B cell (primary cell): Measurements from ENCODE around the gene USP7. TPM values are rescaled to one million over a fixed set of nuclear protein-coding genes. Genes with fewer than 3 reads are reported as not detected.

Source experiments
- ATAC-seq: fragments of 200-7000 bp; cut with Tn5 transposase; one replicate; pipeline ENCODE4 v1.10.0; 2021; ENCODE audit warnings: low read depth, mild to moderate bottlenecking, moderate number of reproducible peaks, moderate library complexity
- CTCF ChIA-PET: fragments of 350-600 bp; sonication (Branson Sonifier 250); formaldehyde crosslinking; loops from one replicate; lab custom pipeline; 2021; ENCODE audit warnings: antibody characterized with exemption, inconsistent platforms; lab: Charles Lee
- POLR2A ChIA-PET: fragments of 350-600 bp; sonication (Branson Sonifier 250); formaldehyde crosslinking; loops from one replicate; lab custom pipeline; 2021; ENCODE audit warnings: antibody characterized with exemption; lab: Charles Lee
- DNase-seq: peaks from one replicate; pipeline ENCODE4 v3.0.0; 2013
- H2AFZ ChIP-seq: 2 replicates; pipeline ENCODE4 v1.6.1; 2012; ENCODE audit warnings: mild to moderate bottlenecking, low read depth, low read length; ENCODE audit not compliant: insufficient read depth, poor library complexity, severe bottlenecking
- H3K27ac ChIP-seq, 2 donors: 1 replicate in 1 of 2; 2 replicates in 1 of 2; pipeline ENCODE4 v1.5.1; 2012 to 2013; ENCODE audit warnings: low read length in 2 of 2, mild to moderate bottlenecking in 2 of 2, moderate library complexity in 1 of 2
- H3K27me3 ChIP-seq, 4 experiments: fragments of 200-600 bp in 1 of 4; sonication (generic) in 1 of 4; replicated peaks in 1 of 4; 1 replicate in 2 of 4; 2 replicates in 2 of 4; pipeline versions ENCODE4 v1.6.1 to v1.7.0; 2013 to 2016; ENCODE audit warnings: low read length in 3 of 4, mild to moderate bottlenecking in 2 of 4, mixed read lengths in 1 of 4, moderate library complexity in 1 of 4; ENCODE audit not compliant: insufficient read depth in 4 of 4, control insufficient read depth in 3 of 4; ENCODE audit errors: control extremely low read depth in 1 of 4
- H3K36me3 ChIP-seq, 2 experiments: replicated peaks in 1 of 2; 1 replicate in 1 of 2; 2 replicates in 1 of 2; pipeline versions ENCODE4 v1.6.1 to v1.7.1; 2013; ENCODE audit warnings: low read length in 1 of 2; ENCODE audit not compliant: insufficient read depth in 2 of 2, control insufficient read depth in 1 of 2; ENCODE audit errors: control extremely low read depth in 1 of 2, extremely low read depth in 1 of 2
- H3K4me1 ChIP-seq, 2 donors: fragments of 200-600 bp in 1 of 2; sonication (generic) in 1 of 2; 1 replicate in 1 of 2; 2 replicates in 1 of 2; pipeline versions ENCODE4 v1.5.1 to v1.6.1; 2013 to 2017; ENCODE audit warnings: low read length in 2 of 2; ENCODE audit not compliant: control insufficient read depth in 2 of 2, insufficient read depth in 2 of 2
- H3K4me2 ChIP-seq: replicated peaks from 2 replicates; pipeline ENCODE3; 2012; ENCODE audit warnings: mild to moderate bottlenecking, low read depth, low read length; ENCODE audit not compliant: poor library complexity, severe bottlenecking
- H3K4me3 ChIP-seq, 5 experiments: fragments of 200-600 bp in 1 of 5; sonication (generic) in 1 of 5; 1 replicate in 3 of 5; 2 replicates in 2 of 5; pipeline versions ENCODE4 v1.5.1 to v1.7.0; 2011 to 2016; ENCODE audit warnings: low read length in 4 of 5, mild to moderate bottlenecking in 4 of 5, low read depth in 2 of 5, control low read depth in 1 of 5, moderate library complexity in 1 of 5; ENCODE audit not compliant: insufficient read depth in 1 of 5; ENCODE audit errors: control extremely low read depth in 1 of 5, extremely low read depth in 1 of 5
- H3K79me2 ChIP-seq: fragments of 200-600 bp; sonication (generic); one replicate; pipeline ENCODE4 v1.6.0; 2016; ENCODE audit warnings: low read length; ENCODE audit not compliant: control insufficient read depth, insufficient read depth
- H3K9ac ChIP-seq: fragments of 200-600 bp; sonication (generic); 2 replicates; pipeline ENCODE4 v1.6.1; 2017; ENCODE audit warnings: mild to moderate bottlenecking, low read length, moderate library complexity
- H3K9me3 ChIP-seq, 3 donors: one replicate each; pipeline versions ENCODE4 v1.6.1 to v1.7.1; 2013; ENCODE audit warnings: low read length in 2 of 3; ENCODE audit not compliant: control insufficient read depth in 2 of 3, insufficient read depth in 1 of 3; ENCODE audit errors: control extremely low read depth in 1 of 3
- H4K20me1 ChIP-seq: 2 replicates; pipeline ENCODE4 v1.6.0; 2012; ENCODE audit warnings: mild to moderate bottlenecking, low read length; ENCODE audit not compliant: insufficient read depth, control insufficient read depth, poor library complexity, severe bottlenecking
- H3K27ac Mint-ChIP-seq: one replicate; pipeline ENCODE4 v1.8.0; 2021; ENCODE audit warnings: mixed read lengths
- H3K27me3 Mint-ChIP-seq: one replicate; pipeline ENCODE4 v1.8.0; 2021; ENCODE audit warnings: mixed read lengths
- H3K4me1 Mint-ChIP-seq: one replicate; pipeline ENCODE4 v1.8.0; 2021; ENCODE audit warnings: mixed read lengths
- H3K4me3 Mint-ChIP-seq: one replicate; pipeline ENCODE4 v1.8.0; 2021; ENCODE audit warnings: mixed read lengths
- H3K9me3 Mint-ChIP-seq: one replicate; pipeline ENCODE4 v1.8.0; 2022; ENCODE audit warnings: mixed read lengths; ENCODE audit not compliant: insufficient read depth
- EZH2 ChIP-seq: IDR thresholded peaks from 2 replicates; pipeline ENCODE4 v1.6.1; 2012; ENCODE audit warnings: borderline replicate concordance, low read depth, mild to moderate bottlenecking, moderate library complexity, low read length; ENCODE audit not compliant: insufficient read depth, poor library complexity, severe bottlenecking
- WGBS: methylation state at CpG from one replicate; pipeline ENCODE4 v1.1.5; 2013; ENCODE audit warnings: missing lambda C conversion rate; ENCODE audit not compliant: insufficient coverage; 5-methylcytosine and 5-hydroxymethylcytosine counted together
- intact Hi-C: fragments of 100-400 bp; cut with micrococcal nuclease; formaldehyde crosslinking; loops from one replicate; pipeline ENCODE4 v1.10.0; 2022
- polyA plus RNA-seq: library from polyadenylated mRNA; depleted of rRNA; stranded (reverse); fragments of >200 nt; gene quantifications from 2 replicates; pipeline ENCODE4 v1.2.3, GENCODE V29; 2012
- total RNA-seq, 2 donors: library from RNA; stranded (reverse); fragments of 120-200 nt in 1 of 2; gene quantifications; 1 replicate in 1 of 2; 2 replicates in 1 of 2; pipeline versions ENCODE4 v1.2.3 to v1.2.4, GENCODE V29; 2013 to 2022
- TF ChIP-seq, protein P1 (sequence below): fragments of 200-600 bp; IDR thresholded peaks from one replicate; pipeline ENCODE4 v1.8.0; 2022; ENCODE audit warnings: antibody characterized with exemption, mild to moderate bottlenecking

Gene USP7
- total and polyA plus RNA-seq, 2 donors (not counting 1 experiment from before 2014, with no cell fraction given) = 27.4 to 223 TPM

DNA sequence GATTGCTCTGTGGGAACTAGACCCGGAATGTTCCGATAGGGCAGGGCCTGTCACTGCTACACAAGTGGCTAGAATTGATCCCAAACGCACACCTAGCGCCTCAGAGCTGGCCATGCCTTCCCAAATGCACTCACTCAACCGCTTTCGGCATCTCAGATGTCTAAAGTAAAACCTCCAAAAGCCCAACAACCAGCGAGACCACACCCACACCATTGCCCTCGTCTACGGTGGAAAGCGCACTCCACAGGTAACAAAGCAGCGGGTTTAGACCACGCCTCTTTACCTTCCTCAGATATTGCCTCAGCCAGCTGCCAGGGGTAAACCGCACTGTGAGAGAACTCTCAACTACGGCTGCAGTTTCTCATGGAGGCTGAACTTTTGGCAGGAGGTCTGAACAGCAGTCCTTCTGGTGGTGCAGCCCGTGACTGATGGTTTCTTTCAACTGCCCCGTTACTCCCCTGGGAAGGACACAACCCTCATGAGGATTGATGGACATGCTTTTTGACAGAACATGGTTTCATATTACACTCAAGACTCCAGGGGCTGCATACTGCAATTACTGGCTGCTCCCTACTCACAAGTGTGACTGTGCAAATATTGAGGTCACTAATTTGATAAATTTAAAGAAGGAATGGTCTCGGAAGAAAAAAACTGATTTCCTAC is 34.5 kb downstream of the USP7 start:
- no peak for DNase-seq
- no peaks in the 10 kb centered on the region for H3K9me3 Mint-ChIP-seq
- no peak overlapping the region for H3K27ac Mint-ChIP-seq
- no peaks in the 10 kb centered on the region for H3K27me3 ChIP-seq
- WGBS = 77% methylated on average over 15 of the region's 17 CpGs
- ChIA-PET CTCF (interaction anchor here (0.7 kb wide), 1 partner anchor 23 kb away, joined by 3 read pairs; no protein-coding TSS in a partner anchor), POLR2A (no interaction called here)
- H3K4me3 Mint-ChIP-seq = no peak overlapping the region
- ATAC-seq = peak; percentile 43
- intact Hi-C loops = loop anchor here (5.0 kb wide), 1 partner anchor 33 kb away; the partner anchor contains the start of gene USP7
- no peaks in the 10 kb centered on the region for H3K27me3 Mint-ChIP-seq
- H3K4me1 ChIP-seq = peaks cover 12 to 19% of the 10 kb centered on the region in 2 donors
- no peak overlapping the region for H3K27ac ChIP-seq
- TF ChIP-seq, protein P1, sequence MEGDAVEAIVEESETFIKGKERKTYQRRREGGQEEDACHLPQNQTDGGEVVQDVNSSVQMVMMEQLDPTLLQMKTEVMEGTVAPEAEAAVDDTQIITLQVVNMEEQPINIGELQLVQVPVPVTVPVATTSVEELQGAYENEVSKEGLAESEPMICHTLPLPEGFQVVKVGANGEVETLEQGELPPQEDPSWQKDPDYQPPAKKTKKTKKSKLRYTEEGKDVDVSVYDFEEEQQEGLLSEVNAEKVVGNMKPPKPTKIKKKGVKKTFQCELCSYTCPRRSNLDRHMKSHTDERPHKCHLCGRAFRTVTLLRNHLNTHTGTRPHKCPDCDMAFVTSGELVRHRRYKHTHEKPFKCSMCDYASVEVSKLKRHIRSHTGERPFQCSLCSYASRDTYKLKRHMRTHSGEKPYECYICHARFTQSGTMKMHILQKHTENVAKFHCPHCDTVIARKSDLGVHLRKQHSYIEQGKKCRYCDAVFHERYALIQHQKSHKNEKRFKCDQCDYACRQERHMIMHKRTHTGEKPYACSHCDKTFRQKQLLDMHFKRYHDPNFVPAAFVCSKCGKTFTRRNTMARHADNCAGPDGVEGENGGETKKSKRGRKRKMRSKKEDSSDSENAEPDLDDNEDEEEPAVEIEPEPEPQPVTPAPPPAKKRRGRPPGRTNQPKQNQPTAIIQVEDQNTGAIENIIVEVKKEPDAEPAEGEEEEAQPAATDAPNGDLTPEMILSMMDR = no peak
- TF ChIP-seq EZH2 = no peak
- H3K4me1 Mint-ChIP-seq = peaks cover 61% of the 10 kb centered on the region
- no peak overlapping the region for H3K4me2 ChIP-seq
- peaks cover 100% of the 10 kb centered on the region for H4K20me1 ChIP-seq
- peaks cover 16 to 39% of the 10 kb centered on the region in 2 experiments for H3K36me3 ChIP-seq
- no peaks in the 10 kb centered on the region for H3K9me3 ChIP-seq
- no peak overlapping the region for H3K9ac ChIP-seq
- H3K79me2 ChIP-seq = peaks cover 99% of the 10 kb centered on the region
- H3K4me3 ChIP-seq = no peak overlapping the region
- no peak overlapping the region for H2AFZ ChIP-seq

DNA sequence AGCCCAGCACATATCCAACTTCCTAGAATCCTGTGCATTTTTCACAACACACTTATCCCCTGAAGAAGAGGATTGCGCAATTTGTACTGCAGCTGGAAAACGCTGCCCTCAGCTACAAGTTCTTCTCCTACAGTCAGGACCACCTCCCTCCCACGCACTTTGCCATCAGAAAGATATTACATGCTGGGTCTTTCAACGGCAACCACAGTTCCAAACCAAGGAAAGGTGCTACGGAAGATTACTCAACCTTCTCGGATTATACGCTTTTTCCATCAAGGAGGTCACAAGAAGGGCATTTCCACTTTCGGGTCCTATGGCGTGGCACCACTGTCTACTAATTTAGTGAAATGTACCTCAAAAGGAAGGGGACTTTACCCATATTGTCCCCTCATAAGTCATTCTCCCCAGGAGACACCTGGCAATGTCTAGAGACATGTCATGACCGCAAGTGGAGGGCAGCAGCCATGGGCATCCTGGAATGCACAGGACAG is 35.2 kb downstream of the USP7 start:
- peaks cover 12 to 21% of the 10 kb centered on the region in 2 donors for H3K4me1 ChIP-seq
- 63% methylated on average over 8 of the region's 10 CpGs for WGBS
- H3K4me3 Mint-ChIP-seq = no peak overlapping the region
- no peak overlapping the region for H3K4me3 ChIP-seq
- no peaks in the 10 kb centered on the region for H3K9me3 ChIP-seq
- no peak overlapping the region for H3K27ac ChIP-seq
- no peak overlapping the region for H3K27ac Mint-ChIP-seq
- H3K9ac ChIP-seq = no peak overlapping the region
- no peaks in the 10 kb centered on the region for H3K9me3 Mint-ChIP-seq
- H3K4me2 ChIP-seq = no peak overlapping the region
- POLR2A ChIA-PET = no interaction called here
- peaks cover 59% of the 10 kb centered on the region for H3K4me1 Mint-ChIP-seq
- H4K20me1 ChIP-seq = peaks cover 100% of the 10 kb centered on the region
- DNase-seq = no peak
- peaks cover 99% of the 10 kb centered on the region for H3K79me2 ChIP-seq
- H3K27me3 Mint-ChIP-seq = no peaks in the 10 kb centered on the region
- peaks cover 16 to 46% of the 10 kb centered on the region in 2 experiments for H3K36me3 ChIP-seq
- CTCF ChIA-PET = interaction anchor here (1.4 kb wide), 1 partner anchor 8 kb away, joined by 4 read pairs; no protein-coding TSS in a partner anchor
- H3K27me3 ChIP-seq = no peaks in the 10 kb centered on the region
- ATAC-seq = no peak
- TF ChIP-seq, protein P1 = no peak
- TF ChIP-seq EZH2 = no peak
- H2AFZ ChIP-seq = no peak overlapping the region
- intact Hi-C loops = loop anchor here (5.0 kb wide), 1 partner anchor 34 kb away; the partner anchor contains the start of gene USP7
